Stimulated activated CD8-positive, alpha-beta memory T cell treated with anti-CD3 and anti-CD28 coated beads, Interleukin-7, amount 100 ng/mL, for 1 hour (primary cell): ENCODE data around the gene ZNF775.

Experiments
- DNase-seq, 2 donors: peaks; one replicate each; pipeline ENCODE4 v3.0.0-alpha.2; 2020; ENCODE audit warnings: low read depth in 2 of 2

ZNF775 gene

GRCh38 chr7:150346922-150347321 lies 32.2 kb upstream of the ZNF775 start:
- DNase-seq: no peak

- no peak for DNase-seq
Observed at GRCh38 chr7:150351587-150352194, 27.4 kb upstream of the ZNF775 start.

GRCh38 chr7:150355666-150356059 lies 23.5 kb upstream of the ZNF775 start:
- no peak for DNase-seq

GRCh38 chr7:150356265-150356897 lies 22.7 kb upstream of the ZNF775 start:
- no peak for DNase-seq

- DNase-seq: peak; percentile 28 to 46
Observed at GRCh38 chr7:150357270-150357669, 21.9 kb upstream of the ZNF775 start.

GRCh38 chr7:150357771-150358427 lies 21.2 kb upstream of the ZNF775 start:
- DNase-seq: no peak

- DNase-seq: no peak
Observed at GRCh38 chr7:150358433-150358832, 20.7 kb upstream of the ZNF775 start.

- no peak for DNase-seq
Observed at GRCh38 chr7:150358988-150359621, 20.0 kb upstream of the ZNF775 start.

- DNase-seq: no peak
Observed at GRCh38 chr7:150359622-150360362, 19.3 kb upstream of the ZNF775 start.

- DNase-seq: no peak
Observed at GRCh38 chr7:150360363-150361058, 18.6 kb upstream of the ZNF775 start.

- no peak for DNase-seq
Observed at GRCh38 chr7:150361402-150361801, 17.7 kb upstream of the ZNF775 start.

GRCh38 chr7:150361807-150362621 lies 17.1 kb upstream of the ZNF775 start:
- no peak for DNase-seq

GRCh38 chr7:150363370-150363769 lies 15.8 kb upstream of the ZNF775 start:
- no peak for DNase-seq

GRCh38 chr7:150363872-150364271 lies 15.3 kb upstream of the ZNF775 start:
- no peak for DNase-seq

GRCh38 chr7:150365194-150365593 lies 13.9 kb upstream of the ZNF775 start:
- no peak for DNase-seq

- DNase-seq: no peak
Observed at GRCh38 chr7:150365673-150366398, 13.3 kb upstream of the ZNF775 start.

- DNase-seq: no peak
Observed at GRCh38 chr7:150367677-150368095, 11.4 kb upstream of the ZNF775 start.

GRCh38 chr7:150368096-150368883 lies 10.8 kb upstream of the ZNF775 start, which contains the start of gene REPIN1:
Gene REPIN1 (plus strand): TSS chr7:150368822. CDS start chr7:150369712, 890 bp downstream.
- DNase-seq: peak; percentile 48 to 62
